IPS-18a (cell line): ENCODE results near the gene SEC16A.

Experiments
- H3K27ac ChIP-seq: one replicate; pipeline ENCODE4 v1.5.1; 2013; ENCODE audit warnings: low read length
- H3K27me3 ChIP-seq: one replicate; pipeline ENCODE4 v1.6.1; 2013; ENCODE audit warnings: mild to moderate bottlenecking, low read length; ENCODE audit not compliant: control insufficient read depth, insufficient read depth
- H3K36me3 ChIP-seq: one replicate; pipeline ENCODE4 v1.6.1; 2013; ENCODE audit warnings: low read depth, low read length; ENCODE audit not compliant: control insufficient read depth
- H3K4me1 ChIP-seq: one replicate; pipeline ENCODE4 v1.6.1; 2013; ENCODE audit warnings: low read depth, low read length; ENCODE audit not compliant: control insufficient read depth
- H3K4me3 ChIP-seq: one replicate; pipeline ENCODE4 v1.5.1; 2013; ENCODE audit warnings: low read length
- H3K9ac ChIP-seq: one replicate; pipeline ENCODE4 v1.6.1; 2013; ENCODE audit warnings: mild to moderate bottlenecking, low read length, moderate library complexity
- H3K9me3 ChIP-seq: one replicate; pipeline ENCODE4 v1.6.1; 2013; ENCODE audit warnings: low read depth, low read length; ENCODE audit not compliant: control insufficient read depth

Gene SEC16A

GRCh38 chr9:136392538-136393449 is 90.0 kb downstream of the SEC16A start:
- Histone ChIP-seq H3K9me3 (no peaks in the 10 kb centered on the region), H3K36me3 (peaks cover 85% of the 10 kb centered on the region), H3K27ac (no peak overlapping the region), H3K4me1 (no peaks in the 10 kb centered on the region), H3K4me3 (no peak overlapping the region), H3K9ac (no peak overlapping the region), H3K27me3 (no peaks in the 10 kb centered on the region)

- Histone ChIP-seq H3K4me1 (no peaks in the 10 kb centered on the region), H3K27ac (no peak overlapping the region), H3K9me3 (no peaks in the 10 kb centered on the region), H3K4me3 (no peak overlapping the region), H3K9ac (no peak overlapping the region), H3K36me3 (peaks cover 90% of the 10 kb centered on the region), H3K27me3 (no peaks in the 10 kb centered on the region)
Observed at GRCh38 chr9:136391737-136392537, 90.9 kb downstream of the SEC16A start.
